ENCODE results near the gene BAIAP2L2.

DNA sequence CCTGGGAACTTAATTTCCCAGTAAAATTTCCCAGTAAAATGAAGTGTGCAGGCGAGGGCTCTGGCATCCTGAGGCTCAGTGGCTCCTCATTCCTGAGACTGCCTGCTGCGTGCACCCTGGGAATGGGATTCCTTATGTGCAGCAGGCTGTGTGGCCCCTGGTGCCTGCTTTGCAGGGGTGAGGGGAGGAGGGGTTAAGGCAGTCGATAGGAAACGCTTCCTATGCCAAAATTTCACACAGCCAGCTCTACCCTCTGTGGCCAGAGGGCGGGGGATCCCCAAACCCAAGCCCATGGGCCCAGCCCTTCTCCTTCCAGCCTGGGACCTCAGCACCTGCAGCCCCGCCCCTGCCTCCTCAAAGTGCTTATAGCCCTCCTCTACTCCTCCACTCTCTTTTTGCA is 12.1 kb upstream of the BAIAP2L2 start:
- TF ChIP-seq, protein P1, sequence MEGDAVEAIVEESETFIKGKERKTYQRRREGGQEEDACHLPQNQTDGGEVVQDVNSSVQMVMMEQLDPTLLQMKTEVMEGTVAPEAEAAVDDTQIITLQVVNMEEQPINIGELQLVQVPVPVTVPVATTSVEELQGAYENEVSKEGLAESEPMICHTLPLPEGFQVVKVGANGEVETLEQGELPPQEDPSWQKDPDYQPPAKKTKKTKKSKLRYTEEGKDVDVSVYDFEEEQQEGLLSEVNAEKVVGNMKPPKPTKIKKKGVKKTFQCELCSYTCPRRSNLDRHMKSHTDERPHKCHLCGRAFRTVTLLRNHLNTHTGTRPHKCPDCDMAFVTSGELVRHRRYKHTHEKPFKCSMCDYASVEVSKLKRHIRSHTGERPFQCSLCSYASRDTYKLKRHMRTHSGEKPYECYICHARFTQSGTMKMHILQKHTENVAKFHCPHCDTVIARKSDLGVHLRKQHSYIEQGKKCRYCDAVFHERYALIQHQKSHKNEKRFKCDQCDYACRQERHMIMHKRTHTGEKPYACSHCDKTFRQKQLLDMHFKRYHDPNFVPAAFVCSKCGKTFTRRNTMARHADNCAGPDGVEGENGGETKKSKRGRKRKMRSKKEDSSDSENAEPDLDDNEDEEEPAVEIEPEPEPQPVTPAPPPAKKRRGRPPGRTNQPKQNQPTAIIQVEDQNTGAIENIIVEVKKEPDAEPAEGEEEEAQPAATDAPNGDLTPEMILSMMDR (IDR thresholded peaks at IDR 0.05), result no peak
- TF ChIP-seq EZH2 (IDR thresholded peaks at IDR 0.05; ENCODE audit: borderline replicate concordance, insufficient read depth, low read depth, low read length, poor library complexity, severe bottlenecking), result no peak

Measured in B cell (primary cell).